Heart left ventricle (tissue), 13 donors: ENCODE measurements around the gene TMEM135.

ENCODE experiments used
- POLR2A ChIP-seq, 2 donors: fragments of 450-650 bp; IDR thresholded peaks; one replicate each; pipeline ENCODE4 v1.6.1; 2017; ENCODE audit warnings: antibody characterized with exemption in 2 of 2, mild to moderate bottlenecking in 2 of 2, moderate library complexity in 2 of 2
- TF ChIP-seq, protein P1 (sequence below), 12 donors: fragments of 200-600 bp; sonication (generic) in 4 of 12; IDR thresholded peaks; one replicate each; pipeline versions ENCODE4 v1.5.0 to v1.8.0; 2018 to 2022; ENCODE audit warnings: antibody characterized with exemption in 12 of 12, mild to moderate bottlenecking in 5 of 12
- donor health status: ischemic (EF 13 %, LVEDD 7.1; RV severe dilation, severe dysfunction).
- donor health status: DM: no; HTN: yes; CAD: no.
- donor health status: DM: no; HTN: no; CAD: no.
- donor health status: ischemic (EF 25% LVEDD 6.9; RV normal size, moderate dysfunction).
- donor health status: ischemic (EF 25% LVEDD 5.7; RV mildly dilated, moderate dysfunction).
- donor health status: ischemic (EF 35%, LVEDD 5.7; RV mildly dilated, moderate dysfunction).
- donor health status: nonischemic (EF 11% LVEDD 7.7; RV severe dilation, severe dysfunction).
- donor health status: DM: yes; HTN: yes; CAD: no.
- donor health status: PGD.
- donor health status: ischemic (EF 29% LVEDD 5.4; RV normal size, mild dysfunction).
- donor health status: nonischemic (EF 23%, LVEDD 6.1; RV moderate dilation, normal function).

DNA sequence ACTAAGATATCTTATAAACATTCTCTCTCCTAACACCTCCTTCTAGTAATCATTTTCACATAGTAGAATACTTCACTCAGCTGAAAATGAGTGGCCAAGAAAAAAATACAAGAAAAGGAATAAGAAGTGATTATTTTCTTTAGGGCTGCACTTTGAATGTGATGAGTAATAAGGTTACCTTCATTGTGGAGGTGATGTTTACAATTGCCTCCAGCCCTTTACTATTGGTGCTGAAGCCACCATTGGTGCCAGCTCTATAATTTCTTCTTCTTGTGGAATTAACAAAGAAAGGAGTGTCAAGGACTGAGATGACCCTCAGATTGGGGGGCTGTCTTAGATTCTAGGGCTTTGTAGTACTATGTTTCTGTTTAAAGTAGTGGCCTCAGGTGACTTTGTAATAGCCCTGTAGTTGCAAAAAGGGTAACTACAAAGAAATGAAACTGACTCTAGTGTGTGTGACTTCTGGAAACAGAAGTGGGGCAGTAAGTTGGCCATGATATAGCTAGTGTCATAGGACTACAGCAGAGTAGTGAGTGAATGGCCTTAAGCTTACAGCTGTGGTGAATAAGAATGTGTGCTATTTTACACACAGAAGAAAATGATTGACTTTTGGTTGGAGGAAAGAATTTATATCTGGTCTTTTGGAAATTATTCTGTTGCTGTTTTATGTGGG lies 287.2 kb downstream of the TMEM135 start:
- TF ChIP-seq POLR2A (IDR thresholded peaks at IDR 0.05) = no peak
- TF ChIP-seq, protein P1, sequence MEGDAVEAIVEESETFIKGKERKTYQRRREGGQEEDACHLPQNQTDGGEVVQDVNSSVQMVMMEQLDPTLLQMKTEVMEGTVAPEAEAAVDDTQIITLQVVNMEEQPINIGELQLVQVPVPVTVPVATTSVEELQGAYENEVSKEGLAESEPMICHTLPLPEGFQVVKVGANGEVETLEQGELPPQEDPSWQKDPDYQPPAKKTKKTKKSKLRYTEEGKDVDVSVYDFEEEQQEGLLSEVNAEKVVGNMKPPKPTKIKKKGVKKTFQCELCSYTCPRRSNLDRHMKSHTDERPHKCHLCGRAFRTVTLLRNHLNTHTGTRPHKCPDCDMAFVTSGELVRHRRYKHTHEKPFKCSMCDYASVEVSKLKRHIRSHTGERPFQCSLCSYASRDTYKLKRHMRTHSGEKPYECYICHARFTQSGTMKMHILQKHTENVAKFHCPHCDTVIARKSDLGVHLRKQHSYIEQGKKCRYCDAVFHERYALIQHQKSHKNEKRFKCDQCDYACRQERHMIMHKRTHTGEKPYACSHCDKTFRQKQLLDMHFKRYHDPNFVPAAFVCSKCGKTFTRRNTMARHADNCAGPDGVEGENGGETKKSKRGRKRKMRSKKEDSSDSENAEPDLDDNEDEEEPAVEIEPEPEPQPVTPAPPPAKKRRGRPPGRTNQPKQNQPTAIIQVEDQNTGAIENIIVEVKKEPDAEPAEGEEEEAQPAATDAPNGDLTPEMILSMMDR (IDR thresholded peaks at IDR 0.05) = no peak
